ENCODE data around the gene POLR1F.

Gene POLR1F

GRCh38 chr7:19674266-19674960 is 34.4 kb downstream of the POLR1F start:
- DNase-seq: no peak

GRCh38 chr7:19670806-19671205 is 38.0 kb downstream of the POLR1F start:
- no peak for DNase-seq

- DNase-seq: no peak
Observed at GRCh38 chr7:19665399-19666008, 43.3 kb downstream of the POLR1F start.

- DNase-seq: no peak
Observed at GRCh38 chr7:19663816-19664462, 44.9 kb downstream of the POLR1F start.

- DNase-seq: no peak
Observed at GRCh38 chr7:19648791-19649190, 60.0 kb downstream of the POLR1F start.

All from femur (tissue), 1 donor.